Pulmonary artery endothelial cell (primary cell): Measurements from ENCODE around the gene ANKRD12. TPM values are rescaled to one million over a fixed set of nuclear protein-coding genes. Genes with fewer than 3 reads are reported as not detected.

ENCODE experiments used
- DNase-seq: peaks from one replicate; pipeline ENCODE4 v3.0.0-alpha.2; 2011; ENCODE audit warnings: low read depth, low spot score
- total RNA-seq: library from RNA; depleted of rRNA; stranded (reverse); fragments of >200 nt; gene quantifications from 2 replicates; pipeline ENCODE4 v1.2.3, GENCODE V29; 2014

The ANKRD12 gene
- total RNA-seq, 1 donor from 2014 or later: 16.6 TPM

GRCh38 chr18:9182852-9183399 lies 46.3 kb downstream of the ANKRD12 start:
- DNase-seq: no peak

- DNase-seq: peak; percentile 69
These were observed 48.5 kb downstream of the ANKRD12 start for GRCh38 chr18:9184998-9185613.

DNA sequence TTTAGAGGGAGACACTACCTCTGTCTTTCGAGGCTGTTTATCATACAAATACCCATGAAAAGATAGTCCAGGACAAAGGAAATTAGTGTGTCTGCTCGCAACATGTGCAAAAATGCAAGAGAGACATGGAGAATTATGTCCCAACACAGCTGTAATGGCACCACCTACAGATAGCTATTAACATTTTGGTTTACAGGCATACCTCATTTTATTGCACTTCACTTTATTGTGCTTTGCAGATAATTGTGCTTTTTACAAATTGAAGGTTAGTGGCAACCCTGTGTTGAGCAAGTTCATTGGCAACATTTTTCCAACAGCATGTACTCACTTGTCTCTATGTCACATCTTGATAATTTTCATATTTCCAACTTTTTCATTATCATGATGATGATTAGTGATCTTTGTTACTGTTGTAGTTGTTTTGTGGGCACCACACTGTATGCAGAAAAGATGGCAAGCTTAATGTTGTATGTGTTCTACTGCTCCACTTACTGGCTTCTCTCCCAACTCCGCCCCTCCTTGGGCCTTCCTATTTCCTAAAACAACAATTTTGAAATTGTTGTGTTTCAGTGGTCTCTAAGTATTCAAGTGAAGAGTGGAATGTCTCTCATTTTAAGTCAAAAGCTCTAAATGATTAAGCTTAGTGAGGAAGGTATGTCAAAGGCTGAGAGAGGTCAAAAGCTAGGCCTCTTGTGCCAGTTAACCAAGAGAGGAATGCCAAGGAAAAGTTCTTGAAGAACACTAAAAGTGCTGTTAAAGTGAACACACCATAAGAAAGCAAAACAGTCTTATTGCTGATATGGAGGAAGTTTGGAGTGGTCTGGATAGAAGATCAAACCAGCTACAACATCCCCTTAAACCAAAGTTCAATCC lies 52.0 kb downstream of the ANKRD12 start:
- no peak for DNase-seq

- no peak for DNase-seq
These were observed 52.9 kb downstream of the ANKRD12 start for GRCh38 chr18:9189491-9189890.

DNA sequence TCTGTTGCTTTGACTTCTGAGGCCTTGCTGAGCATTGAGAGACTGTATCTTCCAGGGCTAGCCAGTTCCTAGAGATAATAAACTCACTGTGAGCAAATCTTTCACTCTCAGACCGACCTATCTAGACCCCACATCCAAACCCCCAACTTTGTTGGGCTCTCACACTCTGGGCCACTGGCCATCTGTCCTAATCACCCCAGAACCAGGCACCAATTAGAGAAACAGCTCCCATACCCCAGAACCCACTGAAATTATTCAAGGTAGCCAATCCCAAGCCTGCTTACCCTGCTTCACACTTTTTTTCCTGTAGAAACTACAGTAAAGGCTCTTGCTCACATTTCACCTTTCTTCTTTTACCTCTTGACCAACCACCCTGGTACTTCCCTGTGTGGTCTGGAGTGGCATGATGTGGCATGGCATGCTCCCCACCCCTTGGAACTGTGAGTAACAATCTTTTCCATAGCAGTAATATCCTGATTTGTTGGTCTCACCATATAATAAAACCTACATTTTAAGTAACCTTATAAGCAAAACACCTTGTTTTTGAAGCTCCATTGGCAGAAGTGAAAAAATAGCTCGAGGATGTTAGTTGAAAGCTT lies 55.2 kb downstream of the ANKRD12 start:
- no peak for DNase-seq

- no peak for DNase-seq
These were observed 56.5 kb downstream of the ANKRD12 start for GRCh38 chr18:9193031-9193430.

- DNase-seq: no peak
These were observed 60.0 kb downstream of the ANKRD12 start for GRCh38 chr18:9196568-9196967.

DNA sequence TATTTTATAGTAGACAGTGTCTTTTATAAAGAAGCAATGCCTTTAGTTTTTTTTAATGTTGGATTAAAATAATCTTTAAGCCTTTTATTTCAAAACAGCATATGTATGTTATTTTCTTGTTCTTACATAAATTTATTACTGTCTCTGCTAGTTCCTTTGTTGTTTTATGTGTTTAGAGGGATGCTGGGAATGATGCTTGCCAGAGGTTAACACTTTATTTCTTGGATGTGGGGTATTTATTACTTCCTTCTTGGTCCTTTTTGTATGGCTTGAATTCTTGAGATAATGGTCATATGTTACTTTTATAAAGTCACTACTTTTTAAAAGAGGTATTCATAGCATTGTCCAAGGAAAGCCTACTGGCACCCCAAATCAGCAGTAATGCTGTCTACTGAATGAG lies 63.1 kb downstream of the ANKRD12 start:
- DNase-seq: no peak

DNA sequence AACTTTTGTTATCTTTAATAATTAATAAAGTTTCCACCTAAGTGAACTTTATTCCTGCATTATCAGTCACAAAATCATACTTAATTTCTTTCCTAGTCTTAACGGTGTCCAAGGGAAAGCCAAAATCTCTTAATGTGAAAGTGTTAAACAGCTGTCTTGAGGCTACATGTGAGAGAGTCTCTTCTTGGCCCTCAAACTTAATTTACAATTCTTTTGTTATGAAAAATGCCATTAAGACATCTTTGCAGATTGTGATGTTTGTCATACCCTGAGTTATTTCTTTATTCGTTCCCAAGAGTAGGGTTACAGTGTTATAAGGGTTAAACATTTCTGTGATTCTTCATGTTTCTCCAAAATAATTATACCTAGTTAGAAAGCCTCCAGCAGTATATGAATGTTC lies 64.6 kb downstream of the ANKRD12 start:
- DNase-seq: no peak

DNA sequence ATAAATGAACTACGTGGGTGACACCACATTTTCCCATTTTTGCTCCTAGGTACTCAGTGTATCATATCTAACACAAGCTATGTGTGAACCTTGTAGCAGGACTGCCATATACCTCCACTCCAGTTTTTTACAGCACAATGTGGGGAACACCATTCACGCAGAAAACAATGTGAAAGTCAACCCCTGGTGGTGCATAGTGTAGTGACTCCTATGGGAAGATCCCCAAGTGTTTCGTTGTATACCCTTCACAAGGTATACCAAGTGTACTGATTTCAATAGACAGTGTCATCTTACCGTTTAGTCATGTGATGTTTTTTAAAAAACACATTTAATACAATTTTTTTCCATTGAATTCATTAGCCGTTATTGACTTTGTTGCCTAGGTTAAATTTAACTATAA lies 68.1 kb downstream of the ANKRD12 start:
- no peak for DNase-seq

DNA sequence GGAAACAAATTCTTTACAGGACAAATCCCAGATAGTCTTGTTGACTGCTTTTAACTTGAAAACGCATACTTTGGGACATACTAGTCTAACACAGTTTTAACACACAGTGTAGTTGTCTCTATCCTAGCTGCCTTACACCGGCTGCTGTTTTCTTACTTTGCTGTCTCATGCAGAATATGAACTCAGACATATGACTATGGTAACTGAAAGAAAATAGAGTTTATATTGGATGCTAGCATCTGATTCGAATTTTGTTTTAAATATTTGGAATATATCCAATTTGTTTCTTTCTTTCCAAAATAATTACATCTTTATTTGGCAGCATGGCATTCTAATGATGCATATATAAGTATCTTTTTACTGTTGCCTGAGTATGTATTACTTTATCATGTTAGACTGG lies 69.8 kb downstream of the ANKRD12 start:
- no peak for DNase-seq

DNA sequence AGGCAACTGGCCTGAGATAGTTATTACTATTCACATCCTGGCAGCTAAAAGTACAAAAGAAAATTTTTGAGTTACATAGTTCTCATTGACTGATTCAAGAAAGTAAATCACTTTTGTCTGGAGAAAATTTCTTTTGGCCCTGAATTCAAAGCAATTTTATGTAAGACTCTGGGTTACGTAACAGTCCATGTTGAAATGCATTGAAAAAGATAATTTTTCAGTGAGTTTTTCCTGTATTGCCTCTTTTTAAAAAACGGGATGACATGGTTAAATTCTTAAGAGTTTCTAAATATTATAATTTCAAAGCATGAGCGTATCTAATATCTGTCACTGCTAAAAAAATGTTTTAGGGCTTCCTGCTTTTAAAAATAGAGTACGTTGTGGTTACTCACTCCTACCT lies 72.7 kb downstream of the ANKRD12 start:
- no peak for DNase-seq

- no peak for DNase-seq
These were observed 74.4 kb downstream of the ANKRD12 start for GRCh38 chr18:9210966-9211365.

DNA sequence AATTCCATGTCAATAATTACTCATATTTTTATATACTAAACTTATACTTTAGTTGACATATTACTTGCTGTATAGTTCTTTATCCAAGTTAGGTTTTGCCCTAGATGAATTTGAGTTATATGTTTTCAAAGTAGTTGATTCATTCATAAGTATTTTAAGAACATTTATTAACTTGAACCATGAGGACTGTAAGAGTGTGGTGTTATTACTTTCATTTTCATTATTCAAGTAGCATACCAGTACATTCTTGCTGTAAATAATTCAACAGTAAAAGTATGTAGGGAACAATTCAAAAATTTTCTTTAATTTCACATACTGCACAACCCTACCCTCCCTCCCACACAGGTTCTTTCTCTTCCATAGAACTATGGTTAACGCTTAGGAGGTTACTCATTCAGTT lies 75.4 kb downstream of the ANKRD12 start:
- DNase-seq: no peak

DNA sequence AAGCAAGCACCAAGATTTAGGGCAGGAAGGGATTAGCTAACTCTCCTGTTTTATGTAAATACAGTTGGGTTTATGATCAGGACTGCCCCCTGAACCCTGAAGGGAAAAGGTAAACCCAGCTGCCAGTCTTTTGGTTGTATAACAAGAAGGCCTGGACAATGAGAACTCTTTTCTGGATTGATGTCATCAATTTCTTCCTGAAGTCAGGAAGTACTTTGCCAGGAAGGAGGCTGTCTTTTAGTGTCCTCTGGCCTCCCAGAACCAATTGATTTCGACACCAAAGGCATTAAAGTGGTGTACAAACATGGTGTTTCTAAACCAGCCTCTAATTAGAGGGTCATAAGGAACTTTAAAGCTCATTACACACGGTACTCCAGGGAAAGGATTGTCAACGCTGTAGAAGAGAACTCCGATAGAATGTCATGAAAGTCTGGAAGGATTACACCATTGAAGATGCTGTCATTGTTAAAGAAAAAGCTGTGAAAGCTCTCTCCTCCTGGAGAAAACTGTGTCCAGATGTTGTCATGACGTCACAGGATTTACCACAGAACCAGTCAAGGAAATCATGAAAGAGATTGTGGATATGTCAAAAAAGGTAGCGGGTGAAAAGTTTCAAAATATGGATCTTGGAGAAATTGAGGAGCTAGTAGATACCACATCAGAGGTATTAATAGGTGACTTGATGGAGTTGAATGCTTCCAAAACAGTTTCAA lies 78.8 kb downstream of the ANKRD12 start:
- no peak for DNase-seq

DNA sequence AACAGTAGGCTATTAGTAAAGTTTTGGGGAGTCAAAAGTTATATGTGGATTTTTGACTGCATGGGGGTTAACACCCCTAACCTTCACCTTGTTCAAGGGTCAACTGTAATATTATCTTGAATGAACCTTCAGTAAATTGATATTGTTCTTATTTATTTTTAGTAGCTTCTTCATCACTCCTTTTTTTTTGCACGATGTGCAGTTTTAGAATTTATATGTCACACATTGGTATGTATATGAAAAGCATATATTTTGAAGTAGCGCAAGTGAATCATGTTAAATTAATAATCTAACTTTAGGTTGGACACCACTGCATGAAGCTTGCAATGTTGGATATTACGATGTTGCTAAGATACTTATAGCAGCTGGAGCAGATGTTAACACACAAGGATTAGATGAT lies 79.9 kb downstream of the ANKRD12 start:
- DNase-seq: no peak

DNA sequence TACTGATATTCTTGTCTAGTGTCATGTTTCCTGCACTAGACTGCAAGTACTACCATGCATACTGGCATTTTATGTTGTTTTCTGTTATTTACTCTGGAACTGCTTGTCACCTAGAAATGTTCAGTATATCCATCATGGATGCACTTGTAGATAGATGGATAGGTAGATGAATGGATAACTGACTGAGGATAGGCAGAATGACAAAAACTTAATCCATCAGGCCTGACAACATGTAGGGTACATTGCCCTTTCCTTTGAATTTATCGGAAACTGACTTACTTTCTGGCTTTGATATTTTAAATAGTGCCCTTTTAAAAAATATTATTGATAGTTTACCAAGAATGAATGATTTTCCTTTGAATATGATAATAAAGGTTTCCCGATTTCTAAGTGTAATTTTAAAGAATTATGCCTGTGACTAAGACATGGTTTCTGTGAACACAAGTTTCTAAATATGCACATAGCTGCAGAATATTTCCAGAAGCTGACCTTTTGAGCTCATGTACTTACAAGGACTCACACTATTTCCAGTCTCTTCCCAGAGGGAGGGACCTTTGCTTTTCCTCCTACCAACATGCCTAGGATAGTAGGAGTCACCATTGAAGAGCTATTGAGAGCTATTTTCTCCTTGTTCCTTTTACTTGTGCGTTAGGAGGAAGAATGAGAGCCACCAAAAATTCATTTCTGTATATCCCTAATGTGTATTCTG lies 81.3 kb downstream of the ANKRD12 start:
- DNase-seq: no peak

GRCh38 chr18:9221040-9221439 lies 84.5 kb downstream of the ANKRD12 start:
- no peak for DNase-seq

GRCh38 chr18:9221661-9222060 lies 85.1 kb downstream of the ANKRD12 start:
- DNase-seq: no peak

DNA sequence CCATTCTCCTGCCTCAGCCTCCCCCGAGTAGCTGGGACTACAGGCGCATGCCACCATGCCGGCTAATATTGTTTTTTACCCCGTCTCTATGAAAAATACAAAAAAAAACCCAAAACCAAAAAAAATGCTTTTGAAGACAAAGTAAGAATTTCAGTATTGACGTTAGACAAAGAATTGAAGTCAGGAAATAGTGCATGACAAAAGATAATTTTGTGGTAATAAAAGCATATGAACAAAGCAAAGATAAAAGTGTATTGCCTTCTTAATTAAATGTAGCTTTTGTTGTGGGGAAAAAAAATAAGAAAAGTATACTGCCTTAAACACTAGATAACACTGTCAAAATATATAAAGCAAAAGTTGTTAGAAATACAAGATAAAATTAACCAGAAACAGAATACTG lies 86.8 kb downstream of the ANKRD12 start:
- DNase-seq: no peak

- DNase-seq: no peak
These were observed 89.9 kb downstream of the ANKRD12 start for GRCh38 chr18:9226463-9226862.
